ENCODE data around the gene ACTL8.

Gene ACTL8

DNA sequence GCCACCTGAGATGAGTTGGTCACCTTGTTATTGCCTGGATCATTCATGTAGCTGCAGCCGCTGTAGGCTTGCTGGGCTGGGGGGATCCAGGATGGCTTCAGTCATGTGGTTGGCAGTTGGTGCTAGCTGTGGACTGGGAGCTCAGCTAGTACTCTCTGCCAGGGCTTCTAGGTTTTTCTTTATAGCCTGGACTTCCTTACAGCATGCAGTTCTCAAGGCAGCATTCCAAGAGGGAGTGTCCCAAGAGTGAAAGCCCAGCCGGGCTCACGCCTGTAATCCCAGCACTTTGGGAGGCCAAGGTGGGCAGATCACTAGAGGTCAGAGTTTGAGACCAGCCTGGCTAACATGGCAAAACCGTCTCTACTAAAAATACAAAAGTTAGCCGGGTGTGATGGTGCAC, 23.7 kb upstream of the ACTL8 start:
- no peaks in the 10 kb centered on the region for H3K79me2 ChIP-seq (ENCODE audit: control insufficient read depth, insufficient read depth, low read length)
- H4K5ac ChIP-seq (ENCODE audit: low read length), result no peak overlapping the region
- no peak for DNase-seq
- H3K18ac ChIP-seq (ENCODE audit: low read length), result no peak overlapping the region
- no peak overlapping the region for H2AK5ac ChIP-seq (ENCODE audit: low read length)
- no peak overlapping the region for H3K23ac ChIP-seq (ENCODE audit: low read length)
- no peak overlapping the region for H2BK5ac ChIP-seq (ENCODE audit: low read length)
- no peak overlapping the region for H3K27ac ChIP-seq (ENCODE audit: low read depth, low read length)
- no peak overlapping the region for H3K4me3 ChIP-seq (ENCODE audit: low read length)
- no CpG with 5 or more reads among the region's 5 CpGs for WGBS (ENCODE audit: extremely low coverage, insufficient coverage, low lambda C conversion rate)
- H3K79me1 ChIP-seq (ENCODE audit: low read length), result no peaks in the 10 kb centered on the region
- H3K9ac ChIP-seq (ENCODE audit: low read length), result no peak overlapping the region
- H3K4me1 ChIP-seq (ENCODE audit: control insufficient read depth, low read depth, low read length), result no peaks in the 10 kb centered on the region
- no peak overlapping the region for H3K4me2 ChIP-seq (ENCODE audit: low read length)
- no peak overlapping the region for H2BK120ac ChIP-seq (ENCODE audit: low read depth, low read length)
- no peak overlapping the region for H3K56ac ChIP-seq (ENCODE audit: low read length)
- H2BK15ac ChIP-seq (replicated peaks; ENCODE audit: low read depth), result no peak overlapping the region
- H3K36me3 ChIP-seq (ENCODE audit: control insufficient read depth, insufficient read depth, low read length), result no peaks in the 10 kb centered on the region
- no peak overlapping the region for H4K8ac ChIP-seq (ENCODE audit: low read depth, low read length)
- no peaks in the 10 kb centered on the region for H3K27me3 ChIP-seq (ENCODE audit: insufficient read depth, low read length, poor library complexity)
- H3K4ac ChIP-seq (ENCODE audit: low read depth, low read length), result no peak overlapping the region

DNA sequence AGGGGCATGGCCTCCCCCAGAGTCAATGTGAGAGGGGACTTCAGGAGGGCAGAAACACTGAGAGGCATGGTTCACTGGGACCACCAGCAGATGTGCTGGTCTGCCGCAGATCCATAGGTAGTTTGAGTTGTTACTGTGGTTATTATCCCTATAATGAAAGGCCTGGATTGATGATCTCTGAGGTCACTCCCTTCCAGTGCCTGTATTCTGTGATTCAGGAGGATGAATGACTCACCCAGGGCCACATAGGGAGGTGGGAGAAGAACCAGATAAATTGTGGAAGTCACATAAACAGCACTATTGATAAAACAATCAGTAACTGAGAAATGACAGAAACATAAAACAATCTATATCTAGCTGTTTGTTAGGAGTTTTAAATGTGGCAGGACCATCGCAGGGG, 22.7 kb upstream of the ACTL8 start:
- DNase-seq, result no peak
- H3K4me1 ChIP-seq (ENCODE audit: control insufficient read depth, low read depth, low read length), result no peaks in the 10 kb centered on the region

DNA sequence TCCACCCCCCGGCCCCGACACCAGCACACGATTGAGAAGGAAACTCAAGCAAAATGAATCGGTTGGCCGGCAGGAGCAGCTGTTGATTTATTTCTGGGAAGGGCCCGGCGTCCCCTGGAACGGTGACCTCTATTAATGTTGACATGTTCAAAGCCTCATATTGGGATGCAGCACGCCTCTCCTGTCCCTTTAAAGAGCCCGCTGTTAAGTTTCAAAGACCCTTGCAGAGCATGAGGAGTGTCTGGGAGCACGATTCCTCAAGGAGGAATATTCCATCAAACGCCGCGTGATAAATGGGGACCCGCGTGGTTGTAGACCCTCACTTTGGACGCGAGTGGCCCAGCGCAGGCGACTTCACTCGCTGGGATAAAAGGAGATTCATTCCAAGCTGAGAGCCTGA, 21.5 kb upstream of the ACTL8 start:
- Histone ChIP-seq H3K4me3 (ENCODE audit: low read length) (no peak overlapping the region), H3K27me3 (ENCODE audit: insufficient read depth, low read length, poor library complexity) (no peaks in the 10 kb centered on the region), H3K27ac (ENCODE audit: low read depth, low read length) (no peak overlapping the region), H2AK5ac (ENCODE audit: low read length) (no peak overlapping the region), H3K18ac (ENCODE audit: low read length) (no peak overlapping the region), H4K5ac (ENCODE audit: low read length) (no peak overlapping the region), H3K4ac (ENCODE audit: low read depth, low read length) (no peak overlapping the region), H4K8ac (ENCODE audit: low read depth, low read length) (no peak overlapping the region), H3K4me1 (ENCODE audit: control insufficient read depth, low read depth, low read length) (no peaks in the 10 kb centered on the region), H2BK120ac (ENCODE audit: low read depth, low read length) (no peak overlapping the region), H3K36me3 (ENCODE audit: control insufficient read depth, insufficient read depth, low read length) (no peaks in the 10 kb centered on the region), H3K56ac (ENCODE audit: low read length) (no peak overlapping the region), H3K23ac (ENCODE audit: low read length) (no peak overlapping the region), H3K9ac (ENCODE audit: low read length) (no peak overlapping the region), H3K79me2 (ENCODE audit: control insufficient read depth, insufficient read depth, low read length) (no peaks in the 10 kb centered on the region), H2BK15ac (replicated peaks; ENCODE audit: low read depth) (no peak overlapping the region), H2BK5ac (ENCODE audit: low read length) (no peak overlapping the region), H3K79me1 (ENCODE audit: low read length) (no peaks in the 10 kb centered on the region), H3K4me2 (ENCODE audit: low read length) (no peak overlapping the region)
- whole genome bisulfite sequencing (ENCODE audit: extremely low coverage, insufficient coverage, low lambda C conversion rate), result no CpG with 5 or more reads among the region's 21 CpGs
- no peak for DNase-seq

More for the DNA sequence above, 22.7 kb upstream of the ACTL8 start:
- Histone ChIP-seq H3K27me3 (ENCODE audit: insufficient read depth, low read length, poor library complexity) (no peaks in the 10 kb centered on the region), H3K36me3 (ENCODE audit: control insufficient read depth, insufficient read depth, low read length) (no peaks in the 10 kb centered on the region), H2BK5ac (ENCODE audit: low read length) (no peak overlapping the region), H3K79me1 (ENCODE audit: low read length) (no peaks in the 10 kb centered on the region), H3K23ac (ENCODE audit: low read length) (no peak overlapping the region), H3K18ac (ENCODE audit: low read length) (no peak overlapping the region), H2BK120ac (ENCODE audit: low read depth, low read length) (no peak overlapping the region), H3K27ac (ENCODE audit: low read depth, low read length) (no peak overlapping the region), H2BK15ac (replicated peaks; ENCODE audit: low read depth) (no peak overlapping the region), H2AK5ac (ENCODE audit: low read length) (no peak overlapping the region), H3K4me2 (ENCODE audit: low read length) (no peak overlapping the region), H4K5ac (ENCODE audit: low read length) (no peak overlapping the region), H4K8ac (ENCODE audit: low read depth, low read length) (no peak overlapping the region), H3K79me2 (ENCODE audit: control insufficient read depth, insufficient read depth, low read length) (no peaks in the 10 kb centered on the region), H3K9ac (ENCODE audit: low read length) (no peak overlapping the region), H3K4ac (ENCODE audit: low read depth, low read length) (no peak overlapping the region), H3K4me3 (ENCODE audit: low read length) (no peak overlapping the region), H3K56ac (ENCODE audit: low read length) (no peak overlapping the region)
- WGBS (ENCODE audit: extremely low coverage, insufficient coverage, low lambda C conversion rate), result no CpG with 5 or more reads among the region's 2 CpGs

DNA sequence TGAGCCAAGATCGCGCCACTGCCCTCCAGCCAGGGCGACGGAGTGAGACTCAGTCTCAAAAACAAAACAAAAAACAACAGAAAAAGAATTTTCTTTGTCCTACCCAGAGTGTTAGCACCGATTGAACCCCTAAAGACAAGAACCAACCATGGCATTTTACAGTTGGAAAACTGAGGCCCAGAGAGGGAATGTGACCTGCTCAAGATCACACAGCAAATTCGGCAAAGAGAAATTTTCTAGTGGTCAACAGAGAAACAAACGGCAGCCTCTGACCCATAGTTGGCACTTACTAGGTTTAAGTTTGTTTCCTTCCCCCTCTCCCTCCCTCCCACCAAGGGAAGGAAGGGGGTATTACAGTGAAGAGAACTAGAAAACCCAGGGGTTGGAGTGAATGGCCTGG, 20.5 kb upstream of the ACTL8 start:
- H3K4me2 ChIP-seq (ENCODE audit: low read length), result no peak overlapping the region
- no peaks in the 10 kb centered on the region for H3K27me3 ChIP-seq (ENCODE audit: insufficient read depth, low read length, poor library complexity)
- no peaks in the 10 kb centered on the region for H3K79me2 ChIP-seq (ENCODE audit: control insufficient read depth, insufficient read depth, low read length)
- H2BK15ac ChIP-seq (replicated peaks; ENCODE audit: low read depth), result no peak overlapping the region
- no peak overlapping the region for H2BK5ac ChIP-seq (ENCODE audit: low read length)
- H2BK120ac ChIP-seq (ENCODE audit: low read depth, low read length), result no peak overlapping the region
- H2AK5ac ChIP-seq (ENCODE audit: low read length), result no peak overlapping the region
- H4K8ac ChIP-seq (ENCODE audit: low read depth, low read length), result no peak overlapping the region
- no peaks in the 10 kb centered on the region for H3K36me3 ChIP-seq (ENCODE audit: control insufficient read depth, insufficient read depth, low read length)
- H3K9ac ChIP-seq (ENCODE audit: low read length), result no peak overlapping the region
- H3K56ac ChIP-seq (ENCODE audit: low read length), result no peak overlapping the region
- WGBS (ENCODE audit: extremely low coverage, insufficient coverage, low lambda C conversion rate), result no CpG with 5 or more reads among the region's 7 CpGs
- no peak for DNase-seq
- H3K4me1 ChIP-seq (ENCODE audit: control insufficient read depth, low read depth, low read length), result no peaks in the 10 kb centered on the region
- no peak overlapping the region for H3K23ac ChIP-seq (ENCODE audit: low read length)
- H3K27ac ChIP-seq (ENCODE audit: low read depth, low read length), result no peak overlapping the region
- no peak overlapping the region for H3K18ac ChIP-seq (ENCODE audit: low read length)
- no peaks in the 10 kb centered on the region for H3K79me1 ChIP-seq (ENCODE audit: low read length)
- no peak overlapping the region for H4K5ac ChIP-seq (ENCODE audit: low read length)
- H3K4ac ChIP-seq (ENCODE audit: low read depth, low read length), result no peak overlapping the region
- no peak overlapping the region for H3K4me3 ChIP-seq (ENCODE audit: low read length)

DNA sequence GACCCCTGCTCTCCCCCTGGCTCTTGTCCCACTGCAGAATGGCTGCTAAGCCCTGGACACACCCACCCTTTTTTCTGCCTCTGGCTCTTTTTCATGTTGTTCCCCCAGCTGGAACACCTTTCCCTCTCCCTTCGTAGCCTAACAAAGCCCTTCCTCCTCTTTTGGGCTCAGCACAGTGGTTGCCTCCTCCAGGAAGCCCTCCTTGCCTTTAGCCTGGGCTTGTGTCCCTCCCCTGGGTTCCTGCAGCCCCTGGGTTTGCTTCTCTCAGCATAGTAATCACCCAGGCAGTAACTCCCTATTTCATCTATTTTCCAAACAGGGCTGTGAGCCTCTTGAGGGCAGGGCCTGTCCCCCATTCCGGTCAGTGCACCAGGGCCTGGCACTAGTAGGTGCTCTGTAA, 19.8 kb upstream of the ACTL8 start:
- Histone ChIP-seq H3K18ac (ENCODE audit: low read length) (no peak overlapping the region), H3K27ac (ENCODE audit: low read depth, low read length) (no peak overlapping the region), H2BK120ac (ENCODE audit: low read depth, low read length) (no peak overlapping the region), H4K8ac (ENCODE audit: low read depth, low read length) (no peak overlapping the region), H2BK5ac (ENCODE audit: low read length) (no peak overlapping the region), H3K4me2 (ENCODE audit: low read length) (no peak overlapping the region), H3K4ac (ENCODE audit: low read depth, low read length) (no peak overlapping the region), H3K79me1 (ENCODE audit: low read length) (no peaks in the 10 kb centered on the region), H2BK15ac (replicated peaks; ENCODE audit: low read depth) (no peak overlapping the region), H3K4me3 (ENCODE audit: low read length) (no peak overlapping the region), H3K23ac (ENCODE audit: low read length) (no peak overlapping the region), H3K4me1 (ENCODE audit: control insufficient read depth, low read depth, low read length) (no peaks in the 10 kb centered on the region), H3K9ac (ENCODE audit: low read length) (no peak overlapping the region), H3K79me2 (ENCODE audit: control insufficient read depth, insufficient read depth, low read length) (no peaks in the 10 kb centered on the region), H3K27me3 (ENCODE audit: insufficient read depth, low read length, poor library complexity) (no peaks in the 10 kb centered on the region), H4K5ac (ENCODE audit: low read length) (no peak overlapping the region), H2AK5ac (ENCODE audit: low read length) (no peak overlapping the region), H3K56ac (ENCODE audit: low read length) (no peak overlapping the region), H3K36me3 (ENCODE audit: control insufficient read depth, insufficient read depth, low read length) (no peaks in the 10 kb centered on the region)
- no peak for DNase-seq
- WGBS (ENCODE audit: extremely low coverage, insufficient coverage, low lambda C conversion rate), result no CpG with 5 or more reads among the region's 2 CpGs

DNA sequence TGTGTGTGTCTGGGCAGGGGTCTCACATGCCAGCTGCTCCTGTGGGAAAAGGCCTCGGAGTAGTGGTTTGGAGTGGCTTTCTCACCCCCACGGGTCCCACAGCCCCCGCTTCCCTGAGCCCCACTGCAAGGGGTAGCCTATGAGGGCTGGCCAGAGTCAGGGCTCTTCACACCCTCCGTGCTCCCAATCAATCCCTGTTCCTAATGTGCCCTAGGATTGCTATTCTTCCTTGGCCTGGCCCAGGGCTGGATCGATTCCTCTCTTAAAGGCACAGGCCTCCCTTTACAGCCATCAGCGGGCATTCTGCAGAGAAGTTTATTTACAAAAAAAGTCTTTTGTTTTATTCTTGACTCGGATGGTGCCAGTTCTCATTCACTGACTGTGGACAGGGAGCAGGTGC, 19.3 kb upstream of the ACTL8 start:
- no peak overlapping the region for H2AK5ac ChIP-seq (ENCODE audit: low read length)
- no peak for DNase-seq
- no peak overlapping the region for H3K9ac ChIP-seq (ENCODE audit: low read length)

More for the DNA sequence above, 19.3 kb upstream of the ACTL8 start:
- Histone ChIP-seq H3K36me3 (ENCODE audit: control insufficient read depth, insufficient read depth, low read length) (no peaks in the 10 kb centered on the region), H3K56ac (ENCODE audit: low read length) (no peak overlapping the region), H2BK120ac (ENCODE audit: low read depth, low read length) (no peak overlapping the region), H3K18ac (ENCODE audit: low read length) (no peak overlapping the region), H3K23ac (ENCODE audit: low read length) (no peak overlapping the region), H3K79me2 (ENCODE audit: control insufficient read depth, insufficient read depth, low read length) (no peaks in the 10 kb centered on the region), H4K5ac (ENCODE audit: low read length) (no peak overlapping the region), H2BK5ac (ENCODE audit: low read length) (no peak overlapping the region), H3K27me3 (ENCODE audit: insufficient read depth, low read length, poor library complexity) (no peaks in the 10 kb centered on the region), H3K4ac (ENCODE audit: low read depth, low read length) (no peak overlapping the region), H4K8ac (ENCODE audit: low read depth, low read length) (no peak overlapping the region), H3K27ac (ENCODE audit: low read depth, low read length) (no peak overlapping the region), H3K79me1 (ENCODE audit: low read length) (no peaks in the 10 kb centered on the region), H2BK15ac (replicated peaks; ENCODE audit: low read depth) (no peak overlapping the region), H3K4me1 (ENCODE audit: control insufficient read depth, low read depth, low read length) (no peaks in the 10 kb centered on the region), H3K4me3 (ENCODE audit: low read length) (no peak overlapping the region), H3K4me2 (ENCODE audit: low read length) (no peak overlapping the region)
- WGBS (ENCODE audit: extremely low coverage, insufficient coverage, low lambda C conversion rate), result no CpG with 5 or more reads among the region's 7 CpGs
